Testis (tissue), 2 donors: ENCODE measurements around the gene TAF9B.

ENCODE experiments used
- CTCF ChIP-seq, 3 experiments: fragments of 450-650 bp in 2 of 3; fragments of 200-600 bp in 1 of 3; sonication (generic) in 1 of 3; IDR thresholded peaks; one replicate each; pipeline ENCODE4 v1.5.1; 2016 to 2019; ENCODE audit warnings: antibody characterized with exemption in 3 of 3, mild to moderate bottlenecking in 2 of 3, moderate library complexity in 1 of 3
- POLR2A ChIP-seq: fragments of 450-650 bp; IDR thresholded peaks from one replicate; pipeline ENCODE4 v1.6.1; 2017; ENCODE audit warnings: antibody characterized with exemption, mild to moderate bottlenecking, moderate library complexity

GRCh38 chrX:78104447-78105176, 34.8 kb downstream of the TAF9B start:
- TF ChIP-seq POLR2A (no peak), CTCF (IDR thresholded peaks at IDR 0.05) (no peak)
